Effector memory CD4-positive, alpha-beta T cell (primary cell): ENCODE measurements around the gene LORICRIN.
A peak's percentile ranks its signal among the peaks of the same experiment; 100 is the strongest.
"Not testable (repeated sequence)": the region's sequence is repeated elsewhere in the genome, so short reads cannot be mapped to it uniquely, and the experiment has no call there.

ENCODE experiments used
- DNase-seq, 3 donors: peaks; one replicate each; pipeline ENCODE4 v3.0.0-alpha.2; 2020
- H3K27ac ChIP-seq: 2 replicates; pipeline ENCODE4 v1.7.0; 2013; ENCODE audit warnings: mild to moderate bottlenecking, low read length, moderate library complexity; ENCODE audit not compliant: insufficient read depth, poor library complexity, severe bottlenecking
- H3K27me3 ChIP-seq: replicated peaks from 2 replicates; pipeline ENCODE4 v1.7.0; 2013; ENCODE audit warnings: mild to moderate bottlenecking, low read length; ENCODE audit not compliant: insufficient read depth, control insufficient read depth, poor library complexity, severe bottlenecking
- H3K36me3 ChIP-seq: 2 replicates; pipeline ENCODE4 v1.7.0; 2013; ENCODE audit warnings: mild to moderate bottlenecking, low read length, moderate library complexity; ENCODE audit not compliant: control insufficient read depth, insufficient read depth
- H3K4me1 ChIP-seq: 2 replicates; pipeline ENCODE4 v1.7.0; 2013; ENCODE audit warnings: low read length, mild to moderate bottlenecking; ENCODE audit not compliant: control insufficient read depth, insufficient read depth, poor library complexity, severe bottlenecking
- H3K4me3 ChIP-seq: 2 replicates; pipeline ENCODE4 v1.7.0; 2013; ENCODE audit warnings: low read length, low read depth, mild to moderate bottlenecking; ENCODE audit not compliant: insufficient read depth, poor library complexity, severe bottlenecking
- H3K9me3 ChIP-seq: 2 replicates; pipeline ENCODE4 v1.7.0; 2013; ENCODE audit warnings: mild to moderate bottlenecking, low read length, moderate library complexity; ENCODE audit not compliant: control insufficient read depth
- total RNA-seq, 3 donors: gene quantifications; one replicate each; lab custom pipeline; 2026; lab: John Stamatoyannopoulos, UW

Gene LORICRIN
- total RNA-seq = 0 reads per million in 3 donors

DNA sequence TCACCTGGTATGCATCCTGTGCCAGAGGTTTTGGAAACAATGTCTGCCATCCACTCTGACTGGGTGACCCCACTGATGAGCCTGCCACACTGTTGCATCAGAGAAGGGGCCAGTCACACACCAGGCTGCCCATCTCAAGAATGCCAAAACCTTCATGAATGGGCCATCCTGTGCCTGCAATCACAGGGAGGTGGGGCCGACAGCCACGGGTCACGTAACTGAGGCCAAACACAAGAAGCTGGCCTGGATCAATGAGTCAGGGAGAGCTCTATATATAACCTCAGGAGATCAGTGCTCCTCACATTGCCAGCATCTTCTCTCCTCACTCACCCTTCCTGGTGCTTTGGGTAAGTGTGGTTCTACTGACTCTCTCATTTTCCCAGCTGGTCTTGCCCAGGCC, at the start of gene LORICRIN:
Gene LORICRIN (plus strand): TSS at position 301 of the 400 bp plus-strand sequence. CDS start 1,263 bp downstream, outside the sequence.
- Histone ChIP-seq H3K36me3 (no peaks in the 10 kb centered on the region), H3K4me1 (peaks cover 21% of the 10 kb centered on the region), H3K27me3 (peaks cover 27% of the 10 kb centered on the region), H3K4me3 (no peak within 1 kb of the TSS), H3K27ac (no peak within 1 kb of the TSS), H3K9me3 (no peaks in the 10 kb centered on the region)
- DNase-seq = no peak

DNA sequence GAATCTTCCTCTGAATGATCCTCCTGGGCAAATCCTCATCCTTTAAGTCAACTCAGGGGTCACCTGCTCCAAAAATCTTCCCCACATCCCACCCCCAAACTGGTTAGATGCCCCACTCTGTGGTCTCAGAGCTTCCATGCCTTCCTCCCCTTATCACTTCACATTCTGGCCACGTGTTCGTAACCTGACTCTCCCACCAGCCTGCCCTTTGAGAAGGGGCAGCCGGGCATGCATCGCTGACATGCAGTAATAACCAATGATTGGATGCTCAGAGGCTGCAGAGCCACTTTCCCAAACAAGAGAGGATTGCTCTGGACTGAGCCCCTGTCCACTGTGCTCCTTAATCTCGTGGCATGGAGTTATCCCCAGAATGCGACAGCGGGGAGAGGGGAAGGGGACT, 49.3 kb upstream of the LORICRIN start:
- DNase-seq = no peak
- Histone ChIP-seq H3K4me1 (no peaks in the 10 kb centered on the region), H3K36me3 (no peaks in the 10 kb centered on the region), H3K9me3 (no peaks in the 10 kb centered on the region), H3K4me3 (no peak overlapping the region), H3K27me3 (no peaks in the 10 kb centered on the region), H3K27ac (no peak overlapping the region)

GRCh38 chr1:153212201-153212600, 47.3 kb upstream of the LORICRIN start:
- H3K27me3 ChIP-seq = no peaks in the 10 kb centered on the region
- no peak overlapping the region for H3K27ac ChIP-seq
- H3K4me1 ChIP-seq = no peaks in the 10 kb centered on the region
- DNase-seq = no peak
- no peaks in the 10 kb centered on the region for H3K36me3 ChIP-seq
- H3K9me3 ChIP-seq = no peaks in the 10 kb centered on the region
- H3K4me3 ChIP-seq = no peak overlapping the region

DNA sequence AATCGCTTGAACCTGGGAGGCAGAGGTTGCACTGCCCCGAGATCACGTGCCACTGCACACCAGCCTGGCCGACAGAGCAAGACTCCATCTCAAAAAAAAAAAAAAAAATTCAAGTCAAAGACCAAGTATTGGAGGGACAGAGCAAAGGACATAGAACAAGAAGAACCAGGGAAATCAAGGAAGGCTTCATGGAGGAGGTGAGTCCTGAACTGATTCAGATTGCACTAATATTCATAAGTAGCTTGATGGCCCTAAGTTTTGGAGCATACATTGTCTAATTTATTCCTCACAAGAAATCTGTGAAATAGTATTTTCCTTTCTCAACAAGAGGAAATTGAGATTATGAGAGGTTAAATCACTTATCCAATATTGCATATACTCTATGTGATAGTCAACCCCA, 46.0 kb upstream of the LORICRIN start:
- no peak for DNase-seq
- H3K27me3 ChIP-seq = no peaks in the 10 kb centered on the region
- no peaks in the 10 kb centered on the region for H3K36me3 ChIP-seq
- no peaks in the 10 kb centered on the region for H3K4me1 ChIP-seq
- no peak overlapping the region for H3K4me3 ChIP-seq
- H3K27ac ChIP-seq = no peak overlapping the region
- no peaks in the 10 kb centered on the region for H3K9me3 ChIP-seq

- Histone ChIP-seq H3K4me3 (no peak within 1 kb of the TSS), H3K27ac (no peak within 1 kb of the TSS), H3K27me3 (no peaks in the 10 kb centered on the region), H3K4me1 (no peaks in the 10 kb centered on the region), H3K9me3 (no peaks in the 10 kb centered on the region), H3K36me3 (no peaks in the 10 kb centered on the region)
- no peak for DNase-seq
These were observed 42.3 kb upstream of the LORICRIN start, which contains the start of gene PRR9 for GRCh38 chr1:153217212-153217611. PRR9 (plus strand) TSS chr1:153217584; CDS start chr1:153218145, 561 bp downstream.

- no peak for DNase-seq
- H3K27me3 ChIP-seq = no peaks in the 10 kb centered on the region
- no peak overlapping the region for H3K27ac ChIP-seq
- no peaks in the 10 kb centered on the region for H3K4me1 ChIP-seq
- no peaks in the 10 kb centered on the region for H3K36me3 ChIP-seq
- H3K4me3 ChIP-seq = no peak overlapping the region
- no peaks in the 10 kb centered on the region for H3K9me3 ChIP-seq
These were observed 41.6 kb upstream of the LORICRIN start for GRCh38 chr1:153217744-153218416.

- no peaks in the 10 kb centered on the region for H3K36me3 ChIP-seq
- no peaks in the 10 kb centered on the region for H3K9me3 ChIP-seq
- no peak overlapping the region for H3K4me3 ChIP-seq
- no peaks in the 10 kb centered on the region for H3K4me1 ChIP-seq
- H3K27ac ChIP-seq = no peak overlapping the region
- no peaks in the 10 kb centered on the region for H3K27me3 ChIP-seq
- no peak for DNase-seq
These were observed 38.7 kb upstream of the LORICRIN start for GRCh38 chr1:153220606-153221303.

DNA sequence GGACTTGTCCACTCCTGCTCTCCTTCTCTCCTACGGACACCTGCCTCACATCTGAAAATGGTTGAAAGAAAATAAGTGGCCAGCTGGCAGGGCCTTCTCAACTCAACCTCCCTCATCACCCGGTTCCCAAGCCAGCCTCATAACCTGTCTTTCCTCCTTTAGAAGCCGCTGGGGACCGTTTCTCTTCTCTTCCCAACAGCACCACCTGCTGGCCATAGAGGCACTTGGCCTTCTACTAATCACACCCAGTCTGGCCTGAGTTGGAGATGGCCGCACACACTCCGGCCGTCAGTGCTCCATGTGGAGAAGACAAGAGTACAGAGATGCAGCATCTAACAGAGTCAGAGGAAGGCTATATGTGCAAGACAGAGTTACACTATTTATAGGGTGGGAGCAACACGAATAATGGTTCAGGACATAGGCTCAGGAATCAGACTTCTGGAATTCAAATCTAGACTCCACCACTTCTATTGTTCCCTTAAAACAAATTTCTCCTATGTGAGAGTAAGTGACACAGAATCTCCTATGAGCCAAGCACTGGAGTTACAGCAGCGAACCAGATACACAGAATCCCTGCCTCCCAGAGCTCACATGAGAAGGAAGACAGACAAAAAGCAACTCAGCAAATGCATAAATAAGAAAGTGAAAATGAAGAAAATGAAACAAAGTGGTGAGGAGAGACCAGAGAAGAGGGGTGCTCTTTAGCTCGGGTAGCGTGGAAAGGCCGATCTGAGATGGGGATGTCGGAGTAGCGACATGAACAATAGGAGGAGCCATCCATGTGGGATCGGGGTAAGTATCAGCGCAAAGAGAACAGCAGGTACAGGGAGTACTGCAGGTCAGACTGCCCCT, 36.2 kb upstream of the LORICRIN start:
- H3K27me3 ChIP-seq, H3K4me3 ChIP-seq: not testable (repeated sequence)
- peak in 1 of 3 donors; percentile 11 for DNase-seq

GRCh38 chr1:153227810-153228209, 31.7 kb upstream of the LORICRIN start:
- Histone ChIP-seq H3K4me3 (no peak overlapping the region), H3K9me3 (no peaks in the 10 kb centered on the region), H3K4me1 (no peaks in the 10 kb centered on the region), H3K36me3 (no peaks in the 10 kb centered on the region), H3K27ac (no peak overlapping the region), H3K27me3 (no peaks in the 10 kb centered on the region)
- no peak for DNase-seq

More for the DNA sequence above, 36.2 kb upstream of the LORICRIN start:
- H3K36me3 ChIP-seq, H3K27ac ChIP-seq, H3K9me3 ChIP-seq, H3K4me1 ChIP-seq: not testable (repeated sequence)
